Muscle of arm (tissue), 12 donors: Measurements from ENCODE around the gene LIPM. TPM values are rescaled to one million over a fixed set of nuclear protein-coding genes. Genes with fewer than 3 reads are reported as not detected.
"Not testable (repeated sequence)": the region's sequence is repeated elsewhere in the genome, so short reads cannot be mapped to it uniquely, and the experiment has no call there.

Experiments
- DNase-seq: peaks from one replicate; pipeline ENCODE4 v3.0.0-alpha.2; 2013
- polyA plus RNA-seq, 12 donors: library from polyadenylated mRNA; unstranded; fragments of 120-200 nt; gene quantifications; one replicate each; pipeline ENCODE4 v1.2.1, GENCODE V29; 2013; ENCODE audit not compliant: insufficient read length in 12 of 12

The LIPM gene
- polyA plus RNA-seq, 12 donors = 0.49 to 0.79 (median 0.61) TPM; not detected in 9

DNA sequence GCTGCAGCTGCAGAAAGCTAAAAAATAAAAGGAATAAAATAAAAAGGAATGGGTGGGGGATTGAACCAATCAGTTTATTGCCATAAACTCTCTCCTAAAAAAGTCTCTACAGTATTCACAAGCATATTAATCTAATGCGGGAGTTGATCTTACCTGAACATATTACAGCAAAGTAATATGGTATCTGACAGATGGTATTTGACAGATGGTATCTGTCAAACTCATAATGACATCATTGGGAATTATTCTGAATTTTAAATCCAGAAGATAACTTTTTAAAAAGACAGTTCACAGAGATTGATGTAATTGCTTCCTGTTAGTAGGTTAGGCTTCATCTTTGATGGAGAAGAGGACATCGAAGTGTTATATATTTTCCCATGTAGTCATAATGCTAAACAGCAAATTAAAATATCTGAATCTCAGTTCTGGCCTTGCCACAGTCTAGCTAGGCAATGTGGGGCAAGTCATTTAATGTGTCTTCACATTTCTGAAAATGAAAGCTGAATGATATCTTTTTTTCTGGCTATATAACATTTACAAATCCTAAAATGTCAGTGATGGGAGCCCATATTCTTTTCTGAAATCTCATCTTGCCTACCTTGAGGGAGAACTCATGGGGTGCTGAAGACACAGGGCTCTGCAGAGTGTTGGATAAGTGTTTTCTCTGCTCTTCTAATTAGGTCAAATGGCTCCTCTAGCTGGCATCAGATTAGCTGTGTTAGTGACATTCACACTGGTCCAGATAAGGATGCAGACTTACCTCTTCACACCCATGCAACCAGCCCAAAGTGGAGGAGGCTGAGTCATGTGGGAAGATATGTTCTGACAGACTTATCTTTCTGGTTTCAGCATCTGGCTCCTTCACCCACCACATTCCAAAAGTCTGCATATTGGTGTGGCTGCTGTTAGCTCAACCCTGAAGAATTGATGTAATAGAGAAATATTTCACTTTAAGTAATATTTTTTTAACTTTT lies 2.1 kb upstream of the LIPM start:
- DNase-seq = no peak

DNA sequence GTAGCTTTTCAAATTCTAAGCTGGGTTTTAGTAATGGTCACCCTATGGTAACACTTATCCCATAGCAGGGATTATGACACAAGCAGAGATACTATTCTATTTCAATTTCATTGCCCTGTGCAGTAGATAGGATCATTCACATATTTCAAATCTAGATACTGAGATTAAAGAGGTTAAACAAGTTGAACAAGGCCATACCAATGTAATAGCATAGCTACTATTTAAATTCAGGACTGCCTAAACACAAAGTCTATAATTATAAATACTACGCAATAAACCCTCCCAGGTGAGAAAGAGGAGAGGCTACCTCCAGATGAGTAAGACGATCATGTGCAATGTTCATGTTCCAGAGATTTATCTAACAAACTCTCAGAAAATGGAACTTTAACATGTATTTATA lies 1.1 kb downstream of the LIPM start:
- DNase-seq = no peak

DNA sequence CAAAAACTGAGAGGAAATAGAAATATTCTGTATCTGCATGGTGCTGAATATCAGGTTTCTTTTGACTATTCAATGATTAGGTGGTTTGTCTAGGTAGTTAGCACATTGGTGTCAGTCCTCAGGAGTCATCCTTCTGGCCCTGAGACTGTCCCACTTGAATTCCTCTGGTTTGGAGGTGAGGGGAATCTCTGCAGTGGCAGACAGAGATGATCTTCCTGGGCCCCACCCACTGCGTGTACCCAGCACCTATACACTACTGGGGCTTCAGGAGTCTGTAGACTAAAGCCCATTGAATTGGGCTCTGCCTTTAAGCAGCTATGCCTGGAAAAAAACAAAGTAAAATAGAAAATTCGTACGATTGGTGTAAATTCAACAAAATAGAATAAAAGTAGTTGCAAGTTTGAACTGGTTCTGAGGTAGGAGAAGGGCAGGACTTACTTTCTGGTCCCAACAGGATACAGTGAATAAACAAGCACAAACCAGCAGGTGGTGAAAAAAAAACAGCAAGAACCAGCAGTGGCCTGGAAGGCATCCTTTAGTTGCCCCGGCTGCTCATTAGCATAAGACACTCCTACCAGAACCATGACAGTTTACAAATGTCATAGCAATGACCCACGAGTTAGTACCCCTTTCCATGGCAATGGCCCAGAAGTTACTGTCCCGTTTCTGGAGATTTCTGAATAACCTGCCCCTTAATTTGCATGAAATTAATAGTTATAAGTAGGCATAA lies 1.7 kb downstream of the LIPM start:
- DNase-seq = no peak

DNA sequence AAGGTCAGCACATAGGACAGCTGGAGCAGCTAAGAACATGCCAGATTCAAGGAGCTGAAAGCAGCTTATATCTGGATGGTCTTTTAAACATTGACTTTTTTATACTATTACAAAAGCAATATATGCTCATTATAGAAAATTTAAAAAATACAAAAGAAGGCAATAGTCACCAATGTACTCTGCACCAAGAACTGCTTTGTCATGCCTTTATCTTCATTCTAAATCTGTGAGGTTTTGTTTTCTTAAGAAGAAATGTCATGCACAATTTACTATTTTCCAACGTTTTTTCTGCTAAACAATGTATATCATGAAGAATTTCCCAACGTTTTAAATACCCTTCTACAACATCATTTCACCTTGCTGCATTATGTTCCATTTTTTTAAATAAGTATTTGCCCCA lies 2.8 kb downstream of the LIPM start:
- DNase-seq = no peak

DNA sequence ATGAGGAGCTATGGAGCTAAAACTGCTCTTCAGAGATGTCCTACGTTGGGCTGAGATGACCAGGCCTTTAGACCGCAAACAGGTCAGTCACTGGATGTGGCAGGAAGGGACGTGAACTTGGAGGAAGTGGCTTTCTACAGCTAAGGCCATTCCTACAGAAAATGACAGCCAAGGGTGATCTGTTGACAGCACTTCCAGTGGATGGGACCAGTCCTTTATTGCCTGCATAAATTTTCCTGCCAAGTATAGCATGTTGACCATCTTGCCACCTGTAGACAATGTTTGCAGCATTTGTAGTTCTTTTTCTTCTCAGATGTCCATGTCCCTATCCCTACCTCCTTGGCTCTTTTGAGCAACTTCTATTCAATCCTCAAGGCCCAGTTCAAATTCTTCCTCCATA lies 3.4 kb downstream of the LIPM start:
- DNase-seq = no peak

DNA sequence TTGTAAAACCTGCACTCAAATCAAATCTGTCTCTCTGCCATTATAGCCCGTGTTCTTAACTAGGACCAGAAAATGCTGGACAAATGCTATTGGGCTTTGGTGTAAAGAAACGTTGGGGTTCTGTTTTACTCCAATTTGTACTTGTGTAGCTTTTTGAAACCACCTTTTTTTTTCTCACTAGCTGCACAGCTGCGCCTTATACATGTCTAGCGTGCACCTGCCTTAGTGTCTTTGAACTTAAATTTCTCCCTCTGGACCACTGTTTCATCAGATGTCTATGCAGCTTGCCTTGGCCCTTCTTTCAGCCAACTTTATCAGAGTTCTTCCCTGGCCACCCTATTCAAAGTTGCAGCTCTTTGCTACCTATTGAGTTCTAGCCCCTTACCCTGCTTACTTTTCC lies 7.1 kb downstream of the LIPM start:
- DNase-seq = no peak

DNA sequence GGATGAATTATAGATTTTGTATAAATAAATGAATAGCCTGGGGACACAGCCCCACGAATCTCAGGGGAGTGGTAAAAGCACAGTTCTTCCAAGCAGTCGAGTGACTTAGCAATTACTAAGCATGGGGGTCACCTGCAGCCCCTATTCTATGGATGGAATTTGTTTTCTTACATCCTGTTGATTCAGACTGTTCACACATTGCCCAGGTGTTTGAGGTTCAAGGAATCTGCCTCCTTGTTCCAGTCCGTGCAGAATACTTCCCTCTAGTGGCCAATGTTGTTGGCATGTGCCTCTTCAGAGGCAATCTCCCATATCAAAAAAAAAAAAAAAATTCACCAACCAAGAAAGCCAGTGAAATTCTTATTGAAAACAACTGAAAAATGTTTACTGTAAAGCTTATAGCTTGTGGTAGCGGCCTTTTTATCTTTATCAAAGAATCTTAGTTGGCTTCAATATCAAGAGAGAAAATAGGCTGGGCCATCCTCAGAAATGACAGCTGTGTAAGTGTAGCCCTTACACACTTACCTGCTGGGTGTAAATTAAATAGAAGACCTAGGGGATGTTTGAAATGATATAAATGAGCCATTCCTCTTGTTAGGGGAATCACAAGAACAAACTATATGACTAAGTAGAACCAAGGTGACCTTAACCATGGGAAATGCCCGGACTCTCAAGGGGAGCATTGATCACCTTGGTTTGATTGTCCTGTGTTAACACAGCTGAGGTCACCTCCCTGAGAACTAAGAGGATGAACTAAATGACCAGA lies 7.8 kb downstream of the LIPM start:
- no peak for DNase-seq

DNA sequence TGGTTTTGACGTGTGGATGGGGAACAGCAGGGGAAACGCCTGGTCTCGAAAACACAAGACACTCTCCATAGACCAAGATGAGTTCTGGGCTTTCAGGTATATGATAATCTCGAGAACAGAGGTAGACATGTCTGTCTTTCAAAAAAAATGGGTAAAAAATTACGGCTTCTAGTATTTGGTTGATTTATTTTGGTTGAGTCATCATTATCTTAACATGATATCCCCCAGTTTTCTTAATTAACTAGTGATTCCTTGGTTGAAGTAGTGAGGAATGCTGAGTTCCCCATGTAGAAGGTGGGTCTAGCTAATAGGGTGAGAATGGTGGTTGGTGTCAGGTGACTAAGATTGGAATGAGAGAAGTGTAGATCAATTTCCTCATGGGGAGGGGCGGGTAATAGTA lies 10.7 kb downstream of the LIPM start:
- no peak for DNase-seq

DNA sequence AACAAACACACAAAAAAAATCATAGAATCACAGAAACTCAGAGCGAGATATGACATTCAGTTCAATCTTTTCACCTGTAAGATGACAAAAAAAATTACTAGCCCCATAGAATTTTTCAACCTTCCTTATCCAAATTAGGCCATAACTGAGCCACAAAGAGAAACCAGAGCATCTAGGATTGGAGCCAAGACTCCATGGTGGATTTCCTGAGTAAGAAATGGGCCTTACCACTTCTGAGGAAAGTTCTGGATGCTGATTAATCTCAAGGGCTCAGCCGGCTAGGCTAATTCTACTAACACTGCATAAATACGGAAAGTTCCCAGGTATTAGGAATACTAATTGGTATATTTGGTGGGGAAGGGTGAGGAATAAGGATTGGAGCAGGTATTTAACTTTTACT lies 16.8 kb downstream of the LIPM start:
- no peak for DNase-seq

DNA sequence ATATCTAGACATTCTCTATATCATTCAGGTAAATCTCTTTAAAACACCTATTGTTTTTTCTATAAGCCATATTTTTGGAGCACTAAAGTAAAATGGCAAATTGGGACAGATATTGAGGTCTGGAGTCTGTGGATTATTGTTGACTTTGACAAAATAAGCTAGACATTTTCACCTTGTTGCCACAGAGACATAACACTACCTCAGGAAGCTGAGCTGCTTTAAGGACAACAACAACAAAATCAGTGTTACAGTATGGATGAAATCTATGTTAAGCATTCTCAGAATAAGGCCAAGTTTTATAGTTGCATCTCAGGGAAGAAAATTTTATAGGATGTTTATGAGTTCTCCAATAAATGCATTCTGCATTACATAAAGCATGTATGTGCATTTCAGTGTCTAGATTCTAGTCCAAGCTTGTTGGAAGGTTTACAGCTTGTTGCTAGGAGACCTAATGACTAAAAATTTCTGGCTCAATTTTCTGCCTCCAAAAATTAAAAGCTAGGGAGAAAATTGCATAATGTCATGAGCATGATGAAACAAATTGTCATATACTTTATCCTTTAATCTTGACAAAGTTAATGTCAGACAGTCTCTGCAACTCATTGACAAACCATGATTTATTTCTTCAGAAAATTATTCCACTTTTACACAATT lies 18.3 kb downstream of the LIPM start:
- DNase-seq = peak; percentile 78

DNA sequence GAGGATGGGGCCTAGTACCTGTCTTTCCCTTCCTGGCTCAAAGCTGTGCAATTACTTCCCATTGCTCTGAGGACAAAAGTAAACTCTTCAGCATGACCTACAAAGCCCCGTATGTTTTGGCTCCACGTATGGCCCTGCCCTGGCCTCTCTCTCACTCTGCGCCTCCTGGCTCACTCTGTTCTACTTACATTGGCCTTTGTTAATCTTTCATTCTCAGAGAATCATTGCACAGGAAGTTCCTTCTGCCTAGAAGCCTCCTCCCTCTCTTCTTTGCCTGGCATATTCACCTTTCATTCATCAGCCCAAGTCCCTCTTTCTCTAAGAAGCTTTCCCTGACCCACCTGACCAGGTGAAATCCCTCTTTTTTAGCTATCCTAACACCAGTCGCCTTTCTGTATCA lies 23.9 kb downstream of the LIPM start:
- no peak for DNase-seq

DNA sequence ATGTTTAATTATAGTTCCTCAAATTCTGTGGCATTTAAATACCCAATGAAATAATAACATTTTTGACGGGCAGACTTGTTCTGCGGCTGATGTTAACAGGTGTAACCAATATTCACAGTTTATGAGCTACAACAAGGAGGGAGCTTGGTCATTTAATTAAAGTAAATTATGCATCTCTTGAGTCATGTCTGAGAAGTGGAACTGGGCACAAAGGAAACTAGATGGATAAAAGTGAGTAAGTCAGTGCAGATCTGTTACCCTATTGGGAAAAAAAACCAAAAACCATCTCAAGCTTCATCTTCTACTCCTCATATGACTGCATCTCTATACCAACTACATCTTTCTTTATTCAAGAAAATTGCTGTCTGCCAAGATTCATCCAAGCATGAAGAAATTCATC lies 25.1 kb downstream of the LIPM start:
- no peak for DNase-seq

DNA sequence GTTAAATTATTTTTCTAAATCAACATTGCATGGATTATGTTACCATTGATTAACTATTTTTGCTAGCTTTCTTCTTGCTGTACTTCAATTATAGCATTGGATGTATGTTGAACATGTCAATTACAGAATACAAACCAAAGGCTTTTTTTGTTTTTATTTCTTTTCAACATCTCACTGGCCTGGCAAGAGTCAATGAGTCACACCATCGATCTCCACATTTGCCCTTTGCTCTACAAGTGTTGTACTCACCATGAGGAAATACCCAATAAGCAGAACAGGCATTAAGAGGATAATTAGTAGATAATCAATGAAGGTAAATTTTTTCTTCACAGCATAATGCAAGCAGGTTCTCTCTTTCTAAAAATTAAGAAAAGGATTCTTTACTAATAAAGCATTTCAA lies 25.8 kb downstream of the LIPM start:
- no peak for DNase-seq

DNA sequence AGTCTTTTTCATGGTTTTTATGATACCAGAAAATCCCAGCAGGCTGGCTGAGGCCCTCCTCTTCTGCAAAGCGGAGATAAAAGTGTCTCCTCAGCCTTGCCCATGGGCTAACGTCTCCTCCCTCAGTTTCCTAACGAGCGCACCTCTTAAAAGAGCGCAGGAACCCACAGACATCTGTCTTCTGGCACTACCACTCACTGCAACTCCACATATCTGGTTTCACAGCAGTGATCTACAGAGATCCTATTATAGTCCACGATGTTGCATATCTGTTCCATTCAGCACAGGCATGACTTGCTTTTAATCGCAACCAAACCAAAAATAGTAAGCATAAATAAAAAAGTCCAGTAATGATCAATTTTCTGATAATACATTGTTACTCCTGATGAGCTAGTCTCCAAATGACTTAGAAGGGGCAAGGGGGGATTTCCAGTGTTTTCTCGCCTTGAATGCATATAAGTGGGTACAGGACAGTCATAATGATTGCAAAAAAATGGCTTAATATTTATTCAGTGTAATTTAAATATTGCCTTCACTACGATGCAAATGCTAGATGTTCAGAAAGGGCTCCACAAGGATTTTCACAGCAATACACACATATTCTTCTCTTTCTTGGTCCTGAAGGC lies 28.2 kb downstream of the LIPM start:
- no peak for DNase-seq

DNA sequence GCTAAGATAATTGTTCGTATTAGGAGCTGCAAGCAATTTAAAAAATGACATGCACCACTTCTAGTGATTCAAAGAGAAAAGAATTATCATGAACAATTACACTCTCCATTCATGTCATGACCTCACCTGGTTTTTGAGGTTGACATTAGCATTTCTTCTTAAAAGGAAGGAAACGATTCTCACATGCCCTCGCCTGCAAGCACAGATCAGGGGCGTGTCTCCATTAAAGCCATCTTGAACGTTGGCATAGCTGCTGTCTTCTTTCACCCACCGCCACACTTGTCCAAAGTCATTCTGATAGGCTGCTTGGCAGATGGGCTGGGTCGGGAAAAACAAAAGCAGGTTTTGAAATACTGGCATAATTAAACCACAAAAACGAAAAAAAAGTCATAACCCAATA lies 29.2 kb downstream of the LIPM start:
- DNase-seq = no peak

DNA sequence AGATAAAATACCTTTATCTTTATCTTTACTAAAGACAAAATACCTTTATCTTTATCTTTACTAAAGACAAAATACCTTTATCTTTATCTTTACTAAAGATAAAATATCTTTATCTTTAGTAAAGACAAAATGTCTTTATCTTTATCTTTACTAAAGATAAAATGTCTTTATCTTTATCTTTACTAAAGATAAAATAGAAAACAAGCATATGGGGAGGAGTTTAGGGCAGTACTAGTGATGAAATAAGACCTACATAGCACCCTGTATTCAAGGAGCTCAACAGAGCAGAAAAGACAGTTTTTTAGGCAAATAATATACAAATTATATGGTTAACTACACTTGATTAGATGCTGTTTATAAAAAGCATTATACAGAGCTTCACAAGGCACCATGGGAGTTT lies 29.8 kb downstream of the LIPM start:
- no peak for DNase-seq

DNA sequence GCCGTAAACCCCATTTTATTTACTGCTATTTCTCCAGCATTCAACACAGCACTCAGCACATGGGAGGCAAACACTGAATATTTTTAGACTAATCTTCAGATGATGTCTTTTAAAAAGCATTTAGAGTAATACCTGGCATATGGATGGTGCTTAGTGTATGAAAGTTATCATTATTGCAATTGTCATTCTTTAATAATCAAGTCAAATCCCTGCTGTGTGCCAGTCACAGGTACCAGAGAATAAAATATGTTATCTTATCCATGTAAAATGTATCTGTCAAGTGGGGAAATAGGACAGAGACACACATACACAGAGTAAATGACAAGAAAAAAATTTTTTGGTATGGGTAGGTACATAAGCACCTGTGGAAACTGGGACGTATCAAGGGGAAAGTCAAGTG lies 30.6 kb downstream of the LIPM start:
- DNase-seq = no peak

DNA sequence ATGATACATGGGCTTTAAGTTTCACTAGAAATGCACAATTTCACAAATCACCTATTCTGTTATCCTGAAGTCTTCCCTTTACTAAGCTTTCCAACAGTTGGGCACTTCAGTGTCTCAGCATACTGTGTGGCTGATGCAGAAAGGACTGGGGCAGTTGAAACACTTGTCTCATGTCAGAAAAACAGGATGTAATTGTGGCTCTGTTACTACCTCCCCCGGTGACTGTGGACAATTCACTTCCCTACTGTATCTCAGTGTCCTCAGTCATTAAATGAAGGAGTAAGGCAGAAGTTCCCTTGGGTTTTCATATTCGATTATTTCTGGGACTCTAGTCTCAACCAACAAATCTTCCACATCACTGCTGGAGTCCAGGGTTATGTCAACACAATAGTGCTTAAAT lies 31.2 kb downstream of the LIPM start:
- no peak for DNase-seq

DNA sequence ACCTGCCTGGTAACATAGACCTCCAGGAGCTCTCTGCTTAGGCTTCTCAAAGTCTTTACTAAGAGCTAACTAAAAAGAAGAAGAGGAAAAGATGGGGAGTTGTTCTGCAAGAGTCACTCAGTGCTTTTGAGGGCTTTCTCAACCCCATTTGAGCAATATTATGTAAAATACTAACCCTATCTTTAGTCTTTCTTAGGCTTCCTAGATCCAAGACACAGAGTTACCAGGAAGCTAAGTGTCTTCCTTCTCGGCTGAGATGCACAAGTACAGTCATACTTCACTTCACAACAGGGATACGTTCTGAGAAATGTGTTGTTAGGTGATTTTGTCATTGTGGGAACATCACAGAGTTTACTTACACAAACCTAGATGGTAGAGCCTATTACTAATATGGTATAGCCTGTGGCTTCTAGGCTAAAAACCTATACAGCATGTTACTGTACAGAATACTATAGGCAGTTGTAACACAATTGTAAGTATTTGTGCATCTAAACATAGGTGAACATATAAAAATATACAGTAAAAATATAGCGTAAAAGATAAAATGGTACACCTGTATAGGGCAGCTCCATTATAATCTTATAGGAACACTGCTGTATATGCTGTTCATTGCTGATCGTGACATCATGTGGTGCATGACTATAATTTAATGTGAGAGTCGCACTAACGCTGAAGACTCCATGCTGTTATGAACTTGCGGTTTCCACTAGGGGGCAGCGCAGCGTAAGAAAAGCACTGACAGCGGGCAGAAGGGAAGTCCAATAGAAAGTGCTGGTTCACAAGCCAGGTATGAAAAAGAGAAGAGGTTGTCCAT lies 32.8 kb downstream of the LIPM start:
- peak; percentile 89 for DNase-seq

DNA sequence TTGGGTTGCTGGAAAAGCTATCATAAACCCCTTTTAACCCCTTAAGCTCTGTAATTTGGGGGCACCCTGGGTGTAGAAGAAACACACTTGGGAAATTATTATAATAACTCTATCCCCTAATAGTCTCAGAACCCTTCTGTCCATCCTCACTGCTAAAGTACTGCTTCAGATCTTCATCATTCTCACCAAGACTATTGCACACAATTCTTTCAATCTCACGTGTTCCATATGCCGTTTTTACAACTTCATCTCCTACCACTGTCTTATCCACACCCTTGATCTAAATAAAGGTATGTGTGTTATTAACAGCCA lies 33.3 kb downstream of the LIPM start:
- no peak for DNase-seq

DNA sequence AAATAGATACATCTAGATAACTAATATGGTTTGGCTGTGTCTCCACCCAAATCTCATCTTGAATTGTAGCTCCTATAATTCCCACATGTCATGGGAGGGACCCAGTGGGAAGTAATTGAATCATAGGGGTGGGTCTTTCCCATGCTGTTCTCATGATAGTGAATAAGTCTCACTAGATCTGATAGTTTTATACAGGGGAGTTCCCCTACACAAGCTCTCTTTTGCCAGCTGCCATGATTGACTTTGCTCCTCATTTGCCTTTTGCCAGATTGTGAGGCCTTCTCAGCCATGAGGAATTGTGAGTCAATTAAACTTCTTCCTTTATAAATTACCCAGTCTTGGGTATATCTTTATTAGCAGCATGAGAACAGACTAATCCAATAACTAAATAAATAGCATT lies 35.1 kb downstream of the LIPM start:
- DNase-seq = not testable (repeated sequence)
